GM12878 (cell line): Measurements from ENCODE around the gene HOOK1. TPM values are rescaled to one million over a fixed set of nuclear protein-coding genes. Genes with fewer than 3 reads are reported as not detected.

Source experiments
- ATAC-seq: fragments of 200-7000 bp; cut with Tn5 transposase; 3 replicates; pipeline ENCODE4 v1.9.1; 2020; ENCODE audit warnings: mild to moderate bottlenecking, moderate library complexity
- BruUV-seq: library from RNA; stranded (reverse); fragments of 400-500 nt; replicated peaks from 2 replicates; lab custom pipeline; 2021; lab: Mats Ljungman, UMichigan
- CTCF ChIA-PET: fragments of 300-600 bp; sonication (Branson Sonifier 250); formaldehyde crosslinking; extraction: SDS; loops from one replicate; lab custom pipeline; 2021; ENCODE audit warnings: inconsistent platforms; lab: Yijun Ruan, JAX
- POLR2A ChIA-PET: fragments of 350-600 bp; formaldehyde crosslinking; extraction: SDS; loops from one replicate; lab custom pipeline; 2021; ENCODE audit warnings: inconsistent platforms; lab: Charles Lee
- RAD21 ChIA-PET: fragments of 300-600 bp; sonication (Branson Sonifier 250); formaldehyde crosslinking; loops from one replicate; lab custom pipeline; 2023; ENCODE audit warnings: antibody characterized with exemption; ENCODE audit not compliant: unreplicated experiment; lab: Charles Lee
- SMC1A ChIA-PET: fragments of 300-600 bp; sonication (Branson Sonifier 250); formaldehyde crosslinking; loops from one replicate; lab custom pipeline; 2023; ENCODE audit not compliant: unreplicated experiment, uncharacterized antibody; lab: Charles Lee
- DNase-seq: peaks from one replicate; pipeline ENCODE4 v3.0.0-alpha.2; 2011; ENCODE audit warnings: low read depth, low spot score
- FAIRE-seq: peaks from 3 replicates; lab custom pipeline; 2011; peaks lifted over from hg19 to GRCh38; lab: Jason Lieb, UNC
- H2AFZ ChIP-seq: 2 replicates; pipeline ENCODE4 v1.6.0; 2011; ENCODE audit warnings: low read depth, low read length, control low read depth; ENCODE audit not compliant: control insufficient read depth
- H3K27ac ChIP-seq: 2 replicates; pipeline ENCODE4 v1.5.1; 2011; ENCODE audit warnings: control low read depth; ENCODE audit not compliant: control insufficient read depth, insufficient read depth
- H3K27me3 ChIP-seq, 2 experiments: replicated peaks in 1 of 2; 2 replicates each; pipeline versions ENCODE4 v1.6.0 to v1.6.1; 2011; ENCODE audit warnings: low read length in 1 of 2; ENCODE audit not compliant: control insufficient read depth in 2 of 2, insufficient read depth in 2 of 2
- H3K36me3 ChIP-seq, 2 experiments: 2 replicates each; pipeline ENCODE4 v1.5.1; 2011; ENCODE audit warnings: low read length in 1 of 2; ENCODE audit not compliant: control insufficient read depth in 2 of 2, insufficient read depth in 2 of 2
- H3K4me1 ChIP-seq: 2 replicates; pipeline ENCODE4 v1.6.1; 2011; ENCODE audit warnings: mild to moderate bottlenecking, low read length, moderate library complexity, mixed read lengths; ENCODE audit not compliant: control insufficient read depth, insufficient read depth
- H3K4me2 ChIP-seq: 2 replicates; pipeline ENCODE4 v1.6.0; 2011; ENCODE audit warnings: control low read depth; ENCODE audit not compliant: control insufficient read depth, insufficient read depth
- H3K4me3 ChIP-seq: fragments of 200-600 bp; sonication (generic); 2 replicates; pipeline ENCODE4 v1.5.1; 2016
- H3K79me2 ChIP-seq: 2 replicates; pipeline ENCODE4 v1.6.0; 2011; ENCODE audit warnings: low read length; ENCODE audit not compliant: control insufficient read depth, insufficient read depth
- H3K9ac ChIP-seq: 2 replicates; pipeline ENCODE4 v1.8.0; 2011; ENCODE audit warnings: low read length, control low read depth, mixed read lengths; ENCODE audit not compliant: control insufficient read depth, insufficient read depth
- H3K9me3 ChIP-seq: replicated peaks from 3 replicates; pipeline ENCODE4 v1.5.1; 2011; ENCODE audit warnings: mild to moderate bottlenecking, low read length; ENCODE audit not compliant: control insufficient read depth, insufficient read depth
- H4K20me1 ChIP-seq: 2 replicates; pipeline ENCODE4 v1.6.0; 2011; ENCODE audit not compliant: control insufficient read depth, insufficient read depth
- BHLHE40 ChIP-seq, 2 experiments: fragments of 450-650 bp in 1 of 2; IDR thresholded peaks; 2 replicates each; pipeline ENCODE4 v1.6.1; 2011 to 2017; ENCODE audit warnings: low read depth in 2 of 2, borderline replicate concordance in 1 of 2, improper control_type of control experiment in 1 of 2, low read length in 1 of 2, mild to moderate bottlenecking in 1 of 2
- BMI1 ChIP-seq: fragments of 450-650 bp; IDR thresholded peaks from 2 replicates; pipeline ENCODE4 v1.6.1; 2016; ENCODE audit warnings: mild to moderate bottlenecking, moderate library complexity, borderline replicate concordance
- EZH2 ChIP-seq: IDR thresholded peaks from 2 replicates; pipeline ENCODE4 v1.6.1; 2012; ENCODE audit warnings: low read depth, mild to moderate bottlenecking, control low read depth, inconsistent platforms, low read length, borderline replicate concordance; ENCODE audit not compliant: control insufficient read depth
- FOXM1 ChIP-seq: IDR thresholded peaks from 2 replicates; pipeline ENCODE4 v1.6.1; 2012; ENCODE audit warnings: low read depth, mild to moderate bottlenecking, inconsistent platforms, low read length, moderate library complexity
- JUND ChIP-seq: IDR thresholded peaks from 2 replicates; pipeline ENCODE4 v1.6.1; 2012; ENCODE audit warnings: low read depth, mild to moderate bottlenecking, low read length, improper control_type of control experiment, moderate library complexity
- NRF1 ChIP-seq: conservative IDR thresholded peaks from 2 replicates; pipeline ENCODE4 v1.6.1; 2011; ENCODE audit warnings: mild to moderate bottlenecking, low read depth, low read length, improper control_type of control experiment
- PML ChIP-seq: IDR thresholded peaks from 2 replicates; pipeline ENCODE4 v1.6.1; 2012; ENCODE audit warnings: low read length, inconsistent platforms
- POLR2AphosphoS2 ChIP-seq: IDR thresholded peaks from 2 replicates; pipeline ENCODE4 v1.6.1; 2011; ENCODE audit warnings: low read depth, mild to moderate bottlenecking, low read length, improper control_type of control experiment, moderate library complexity
- SMAD5 ChIP-seq: IDR thresholded peaks from 2 replicates; pipeline ENCODE4 v1.6.1; 2016; ENCODE audit warnings: antibody characterized with exemption, low read depth
- SMC3 ChIP-seq: IDR thresholded peaks from 2 replicates; pipeline ENCODE4 v1.6.1; 2011; ENCODE audit warnings: low read length, improper control_type of control experiment, borderline replicate concordance
- ZNF217 ChIP-seq: fragments of 450-650 bp; IDR thresholded peaks from 2 replicates; pipeline ENCODE4 v1.6.1; 2017; ENCODE audit warnings: antibody characterized with exemption, mild to moderate bottlenecking
- WGBS: methylation state at CpG from one replicate; pipeline ENCODE4 v1.1.6; 2016; ENCODE audit warnings: low lambda C conversion rate; ENCODE audit not compliant: insufficient replicate concordance, insufficient coverage; ENCODE audit errors: missing lambda C conversion rate; 5-methylcytosine and 5-hydroxymethylcytosine counted together
- in situ Hi-C: fragments of 300-500 bp; cut with MboI; formaldehyde crosslinking; loops from 9 replicates; pipeline ENCODE4 v1.14.3; 2018; ENCODE audit warnings: mixed read lengths
- intact Hi-C: fragments of 100-400 bp; cut with micrococcal nuclease; formaldehyde crosslinking; loops from one replicate; pipeline ENCODE4 v1.14.2; 2022; ENCODE audit not compliant: unreplicated experiment
- polyA plus RNA-seq, 11 experiments: library from polyadenylated mRNA; depleted of rRNA in 4 of 11; unstranded in 6 of 11; stranded (reverse) in 5 of 11; fragments of >200 nt; fragmentation: Nextera tagmentation in 4 of 11; fragmentation: Illumina TruSeq in 1 of 11; extraction: Ambion mirVana in 4 of 11; extraction: Trizol in 1 of 11; gene quantifications; 1 replicate in 1 of 11; 2 replicates in 10 of 11; pipeline versions ENCODE4 v1.2.1 to v1.2.3, GENCODE V29; 2011 to 2016; ENCODE audit warnings: inconsistent platforms in 2 of 11, missing spikeins in 2 of 11, low read depth in 1 of 11
- total RNA-seq, 4 experiments: library from RNA; depleted of rRNA in 3 of 4; stranded (reverse); fragments of >200 nt in 3 of 4; fragmentation: Illumina TruSeq in 1 of 4; extraction: Trizol in 1 of 4; gene quantifications; 2 replicates each; pipeline versions ENCODE4 v1.2.1 to v1.2.3, GENCODE V29; 2013 to 2021
- TF ChIP-seq, protein P1 (sequence below): fragments of 450-650 bp; IDR thresholded peaks from 2 replicates; pipeline ENCODE4 v1.6.1; 2017; ENCODE audit warnings: low read depth, mild to moderate bottlenecking, moderate library complexity
- TF ChIP-seq, protein P2 (sequence below): fragments of 450-650 bp; formaldehyde crosslinking; IDR thresholded peaks from 2 replicates; pipeline ENCODE4 v1.4.0; 2020; ENCODE audit warnings: mild to moderate bottlenecking, moderate library complexity

HOOK1 gene
- total and polyA plus RNA-seq, 10 of the 15 experiments (the other 5 are each of a cell fraction or from before 2014, with no cell fraction given) = 1.4 to 15.4 (median 3.7) TPM

DNA sequence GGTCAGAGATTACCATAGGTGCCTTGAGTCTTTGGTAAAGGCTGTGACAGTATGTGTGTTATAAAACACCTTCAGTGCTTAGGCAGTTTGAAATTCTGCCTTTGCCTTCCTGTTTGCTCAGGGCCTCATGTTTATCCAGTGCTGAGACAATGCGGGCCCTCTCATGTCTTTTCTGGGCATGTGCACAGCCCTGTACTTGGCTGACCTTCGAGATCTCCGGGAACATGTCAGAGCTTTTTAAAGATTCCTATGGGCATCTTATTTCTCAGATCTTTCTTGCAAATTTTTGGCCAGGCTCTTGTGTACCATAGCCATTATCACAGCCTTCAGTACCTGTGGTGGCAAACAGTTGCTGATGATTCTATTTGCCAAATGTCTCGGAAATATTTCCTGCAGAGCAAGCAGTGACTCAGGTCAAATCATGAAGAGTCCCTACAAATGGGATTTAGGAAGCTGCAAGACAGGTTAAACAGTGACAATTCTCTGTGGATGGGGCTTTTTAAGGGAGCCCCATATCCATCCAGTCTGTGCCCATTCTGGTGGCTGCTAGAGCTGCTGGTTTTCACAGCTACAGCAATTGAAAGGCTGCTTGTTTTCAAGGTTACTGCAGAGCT is 42.1 kb downstream of the HOOK1 start:
- intact Hi-C loops = no loop called here
- ATAC-seq (no peak), FAIRE-seq (no peak), DNase-seq (no peak)
- in situ Hi-C loops = no loop called here
- Histone ChIP-seq H4K20me1 (no peaks in the 10 kb centered on the region), H3K27me3 (no peaks in the 10 kb centered on the region), H3K79me2 (no peaks in the 10 kb centered on the region), H3K9me3 (no peaks in the 10 kb centered on the region; the same call in 2 of the 3 replicates), H3K27ac (no peak overlapping the region), H2AFZ (no peak overlapping the region), H3K9ac (no peak overlapping the region), H3K4me3 (no peak overlapping the region), H3K4me2 (no peak overlapping the region), H3K4me1 (no peaks in the 10 kb centered on the region), H3K36me3 (no peaks in the 10 kb centered on the region)
- ChIA-PET CTCF (interaction anchor here (0.8 to 1.6 kb wide), 3 partner anchors 20 to 91 kb away, joined by 3 to 5 read pairs (median 4); no protein-coding TSS in a partner anchor), POLR2A (no interaction called here), SMC1A (no interaction called here), RAD21 (no interaction called here)
- WGBS = 79% methylated on average over 4 of the region's 4 CpGs
- TF ChIP-seq SMC3 (no peak), NRF1 (no peak), FOXM1 (no peak), BMI1 (no peak), ZNF217 (no peak), EZH2 (no peak), POLR2AphosphoS2 (no peak), JUND (no peak), SMAD5 (no peak), PML (no peak), BHLHE40 (IDR thresholded peaks at IDR 0.05; ENCODE audit: borderline replicate concordance in 1 of 2, low read depth in 2 of 2, low read length in 1 of 2) (no peak)
- TF ChIP-seq, protein P1, sequence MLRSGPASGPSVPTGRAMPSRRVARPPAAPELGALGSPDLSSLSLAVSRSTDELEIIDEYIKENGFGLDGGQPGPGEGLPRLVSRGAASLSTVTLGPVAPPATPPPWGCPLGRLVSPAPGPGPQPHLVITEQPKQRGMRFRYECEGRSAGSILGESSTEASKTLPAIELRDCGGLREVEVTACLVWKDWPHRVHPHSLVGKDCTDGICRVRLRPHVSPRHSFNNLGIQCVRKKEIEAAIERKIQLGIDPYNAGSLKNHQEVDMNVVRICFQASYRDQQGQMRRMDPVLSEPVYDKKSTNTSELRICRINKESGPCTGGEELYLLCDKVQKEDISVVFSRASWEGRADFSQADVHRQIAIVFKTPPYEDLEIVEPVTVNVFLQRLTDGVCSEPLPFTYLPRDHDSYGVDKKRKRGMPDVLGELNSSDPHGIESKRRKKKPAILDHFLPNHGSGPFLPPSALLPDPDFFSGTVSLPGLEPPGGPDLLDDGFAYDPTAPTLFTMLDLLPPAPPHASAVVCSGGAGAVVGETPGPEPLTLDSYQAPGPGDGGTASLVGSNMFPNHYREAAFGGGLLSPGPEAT = no peak
- TF ChIP-seq, protein P2, sequence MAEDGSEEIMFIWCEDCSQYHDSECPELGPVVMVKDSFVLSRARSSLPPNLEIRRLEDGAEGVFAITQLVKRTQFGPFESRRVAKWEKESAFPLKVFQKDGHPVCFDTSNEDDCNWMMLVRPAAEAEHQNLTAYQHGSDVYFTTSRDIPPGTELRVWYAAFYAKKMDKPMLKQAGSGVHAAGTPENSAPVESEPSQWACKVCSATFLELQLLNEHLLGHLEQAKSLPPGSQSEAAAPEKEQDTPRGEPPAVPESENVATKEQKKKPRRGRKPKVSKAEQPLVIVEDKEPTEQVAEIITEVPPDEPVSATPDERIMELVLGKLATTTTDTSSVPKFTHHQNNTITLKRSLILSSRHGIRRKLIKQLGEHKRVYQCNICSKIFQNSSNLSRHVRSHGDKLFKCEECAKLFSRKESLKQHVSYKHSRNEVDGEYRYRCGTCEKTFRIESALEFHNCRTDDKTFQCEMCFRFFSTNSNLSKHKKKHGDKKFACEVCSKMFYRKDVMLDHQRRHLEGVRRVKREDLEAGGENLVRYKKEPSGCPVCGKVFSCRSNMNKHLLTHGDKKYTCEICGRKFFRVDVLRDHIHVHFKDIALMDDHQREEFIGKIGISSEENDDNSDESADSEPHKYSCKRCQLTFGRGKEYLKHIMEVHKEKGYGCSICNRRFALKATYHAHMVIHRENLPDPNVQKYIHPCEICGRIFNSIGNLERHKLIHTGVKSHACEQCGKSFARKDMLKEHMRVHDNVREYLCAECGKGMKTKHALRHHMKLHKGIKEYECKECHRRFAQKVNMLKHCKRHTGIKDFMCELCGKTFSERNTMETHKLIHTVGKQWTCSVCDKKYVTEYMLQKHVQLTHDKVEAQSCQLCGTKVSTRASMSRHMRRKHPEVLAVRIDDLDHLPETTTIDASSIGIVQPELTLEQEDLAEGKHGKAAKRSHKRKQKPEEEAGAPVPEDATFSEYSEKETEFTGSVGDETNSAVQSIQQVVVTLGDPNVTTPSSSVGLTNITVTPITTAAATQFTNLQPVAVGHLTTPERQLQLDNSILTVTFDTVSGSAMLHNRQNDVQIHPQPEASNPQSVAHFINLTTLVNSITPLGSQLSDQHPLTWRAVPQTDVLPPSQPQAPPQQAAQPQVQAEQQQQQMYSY = no peak
- no TSS peak for BruUV-seq
